Pancreas (tissue), 10 donors: Measurements from ENCODE around the gene PLAU. TPM values are rescaled to one million over a fixed set of nuclear protein-coding genes. Genes with fewer than 3 reads are reported as not detected.

Experiments
- ATAC-seq, 4 donors: fragments of 200-7000 bp; cut with Tn5 transposase; one replicate each; pipeline versions ENCODE4 v1.8.0 to v1.9.1; 2020; ENCODE audit warnings: mild to moderate bottlenecking in 4 of 4, moderate library complexity in 4 of 4
- DNase-seq, 6 donors: peaks; one replicate each; pipeline ENCODE4 v3.0.0-alpha.2; 2020
- FAIRE-seq: peaks from 2 replicates; lab custom pipeline; 2012; peaks lifted over from hg19 to GRCh38; lab: Jason Lieb, UNC
- H3K27ac ChIP-seq, 4 donors: fragments of 200-600 bp; sonication (generic); 1 replicate in 3 of 4; 2 replicates in 1 of 4; pipeline versions ENCODE4 v1.5.0 to v1.8.0; 2020
- H3K27me3 ChIP-seq, 4 donors: fragments of 200-600 bp; one replicate each; pipeline ENCODE4 v1.8.0; 2021
- H3K36me3 ChIP-seq, 3 donors: fragments of 200-600 bp; sonication (generic) in 1 of 3; one replicate each; pipeline versions ENCODE4 v1.5.0 to v1.8.0; 2020 to 2021
- H3K4me1 ChIP-seq, 3 donors: fragments of 200-600 bp; one replicate each; pipeline ENCODE4 v1.8.0; 2021
- H3K4me3 ChIP-seq, 4 donors: fragments of 200-600 bp; sonication (generic) in 2 of 4; one replicate each; pipeline versions ENCODE4 v1.5.0 to v1.8.0; 2020 to 2021
- H3K9me3 ChIP-seq, 4 donors: fragments of 200-600 bp; one replicate each; pipeline ENCODE4 v1.8.0; 2021
- WGBS, 2 donors: extraction: QIAGEN DNeasy Blood & Tissue Kit; methylation state at CpG; one replicate each; pipeline ENCODE4 v1.1.7; 2013; 5-methylcytosine and 5-hydroxymethylcytosine counted together
- intact Hi-C, 3 donors: fragments of 100-400 bp; cut with DNase I; formaldehyde crosslinking; loops; one replicate each; pipeline versions ENCODE4 v1.11.1 to v1.14.2; 2022
- polyA plus RNA-seq, 2 donors: library from polyadenylated mRNA; stranded (reverse); fragments of 200-250 nt; gene quantifications; one replicate each; pipeline ENCODE4 v1.2.3, GENCODE V29; 2013
- total RNA-seq, 6 donors: library from RNA; stranded (reverse); fragmentation: NEBNext Ultra II Directional in 4 of 6; extraction: Animal tissue kit (Norgen Biotek cat#: 25700) in 4 of 6; gene quantifications; one replicate each; pipeline versions ENCODE4 v1.2.1 to v1.2.4, GENCODE V29; 2021 to 2023
- TF ChIP-seq, protein P1 (sequence below), 4 donors: fragments of 200-600 bp; sonication (generic) in 3 of 4; IDR thresholded peaks; one replicate each; pipeline versions ENCODE4 v1.5.0 to v1.8.0; 2021; ENCODE audit warnings: antibody characterized with exemption in 4 of 4
- donor health status: healthy with polysubstance abuse.
- donor health status: DM: no; HTN: no; CAD: no; lungs with moderate emphysema.
- donor health status: DM: no; HTN: no; CAD: no.
- donor health status: control.
- donor health status: control.
- donor health status: Bipolar disorder and iron deficiency.
- donor health status: DM: yes; HTN: yes; CAD: no.
- donor health status: DM: no; HTN: no; CAD: no.
- donor health status: DM: no; HTN: no; CAD: no.
- donor health status: DM: yes; HTN: yes; CAD: no.

The PLAU gene
- total and polyA plus RNA-seq, 8 donors, result 1.5 to 16.3 (median 3.6) TPM

DNA sequence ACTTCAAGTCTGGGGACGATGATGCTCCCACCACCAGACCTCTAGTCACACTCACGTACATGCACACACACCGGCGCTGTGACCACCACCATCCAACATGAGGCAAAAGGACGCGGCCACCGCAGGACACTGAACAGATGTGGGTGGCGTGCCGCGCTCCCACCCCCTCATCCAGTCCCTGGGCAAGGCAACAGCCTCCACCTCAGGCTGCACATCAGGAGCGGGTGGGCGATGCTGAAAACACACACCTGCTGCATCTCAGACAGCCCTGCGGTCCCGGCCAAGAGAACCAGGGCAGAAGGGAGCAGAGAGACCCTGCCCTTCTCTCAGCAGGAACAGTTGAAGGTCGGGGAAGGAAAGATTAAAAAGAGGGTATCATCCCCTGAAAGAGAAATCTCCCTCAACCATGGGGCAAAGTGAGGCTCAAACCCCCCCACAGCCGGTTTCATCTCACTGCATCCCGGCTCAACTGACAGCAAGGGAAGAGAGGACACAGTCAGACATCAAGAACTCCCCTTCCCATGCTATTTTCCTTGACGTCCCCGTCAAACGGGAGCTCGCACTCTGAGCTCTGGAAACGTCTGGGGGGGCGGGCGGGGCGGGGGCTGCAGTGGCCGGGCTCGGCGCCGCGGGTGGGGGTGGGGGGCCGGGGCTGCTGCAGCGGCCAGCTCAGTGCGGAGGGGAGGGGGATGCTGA lies 37.6 kb upstream of the PLAU start:
- intact Hi-C loops, result no loop called here
- no peak for FAIRE-seq
- no peak overlapping the region for H3K27ac ChIP-seq

GRCh38 chr10:73873838-73874215 lies 37.1 kb upstream of the PLAU start:
- peak in 2 of 6 donors; percentile 15 to 35 for DNase-seq
- intact Hi-C loops, result no loop called here

More for the DNA sequence above, 37.6 kb upstream of the PLAU start:
- peak in 1 of 6 donors; percentile 30 for DNase-seq
- Histone ChIP-seq H3K27me3 (no peaks in the 10 kb centered on the region), H3K36me3 (no peaks in the 10 kb centered on the region), H3K4me3 (peak overlapping the region; percentile 77 to 95 (median 78)), H3K9me3 (no peaks in the 10 kb centered on the region), H3K4me1 (peaks cover 0 to 4% (median 0%) of the 10 kb centered on the region in 3 donors)
- TF ChIP-seq, protein P1, sequence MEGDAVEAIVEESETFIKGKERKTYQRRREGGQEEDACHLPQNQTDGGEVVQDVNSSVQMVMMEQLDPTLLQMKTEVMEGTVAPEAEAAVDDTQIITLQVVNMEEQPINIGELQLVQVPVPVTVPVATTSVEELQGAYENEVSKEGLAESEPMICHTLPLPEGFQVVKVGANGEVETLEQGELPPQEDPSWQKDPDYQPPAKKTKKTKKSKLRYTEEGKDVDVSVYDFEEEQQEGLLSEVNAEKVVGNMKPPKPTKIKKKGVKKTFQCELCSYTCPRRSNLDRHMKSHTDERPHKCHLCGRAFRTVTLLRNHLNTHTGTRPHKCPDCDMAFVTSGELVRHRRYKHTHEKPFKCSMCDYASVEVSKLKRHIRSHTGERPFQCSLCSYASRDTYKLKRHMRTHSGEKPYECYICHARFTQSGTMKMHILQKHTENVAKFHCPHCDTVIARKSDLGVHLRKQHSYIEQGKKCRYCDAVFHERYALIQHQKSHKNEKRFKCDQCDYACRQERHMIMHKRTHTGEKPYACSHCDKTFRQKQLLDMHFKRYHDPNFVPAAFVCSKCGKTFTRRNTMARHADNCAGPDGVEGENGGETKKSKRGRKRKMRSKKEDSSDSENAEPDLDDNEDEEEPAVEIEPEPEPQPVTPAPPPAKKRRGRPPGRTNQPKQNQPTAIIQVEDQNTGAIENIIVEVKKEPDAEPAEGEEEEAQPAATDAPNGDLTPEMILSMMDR (IDR thresholded peaks at IDR 0.05), result no peak
- WGBS, 2 donors, result 35 to 58% methylated on average over 21 to 33 of the region's 33 CpGs
- ATAC-seq, result no peak

GRCh38 chr10:73874267-73875138 lies 36.4 kb upstream of the PLAU start, which contains the start of gene CAMK2G:
TSS of gene CAMK2G (minus strand) at chr10:73874555. CDS start at chr10:73874461, 94 bp downstream.
- DNase-seq (peak; percentile 83 to 95 (median 86)), FAIRE-seq (no peak), ATAC-seq (peak; percentile 88 to 93 (median 92))
- WGBS, 2 donors, result 1% methylated on average over 49 to 95 of the region's 95 CpGs
- Histone ChIP-seq H3K36me3 (no peaks in the 10 kb centered on the region), H3K9me3 (no peaks in the 10 kb centered on the region), H3K4me3 (peak within 1 kb of the TSS; percentile 77 to 95 (median 78)), H3K27me3 (no peaks in the 10 kb centered on the region), H3K4me1 (peaks cover 0 to 4% (median 0%) of the 10 kb centered on the region in 3 donors), H3K27ac (peak within 1 kb of the TSS in 2 of 4 donors; percentile 26 to 50)
- intact Hi-C loops, result no loop called here
- TF ChIP-seq, protein P1 (IDR thresholded peaks at IDR 0.05), result no peak

More at GRCh38 chr10:73873838-73874215, 37.1 kb upstream of the PLAU start:
- WGBS, 2 donors, result 0 to 1% methylated on average over 9 to 39 of the region's 39 CpGs
- no peaks in the 10 kb centered on the region for H3K27me3 ChIP-seq
- H3K4me3 ChIP-seq, result peak overlapping the region; percentile 77 to 95 (median 78)
- ATAC-seq, result peak in 1 of 4 donors; percentile 2
- H3K27ac ChIP-seq, result no peak overlapping the region
- TF ChIP-seq, protein P1 (IDR thresholded peaks at IDR 0.05), result no peak
- FAIRE-seq, result no peak
- H3K9me3 ChIP-seq, result no peaks in the 10 kb centered on the region
- no peaks in the 10 kb centered on the region for H3K36me3 ChIP-seq
- H3K4me1 ChIP-seq, result peaks cover 0 to 4% (median 0%) of the 10 kb centered on the region in 3 donors

GRCh38 chr10:73875139-73875475 lies 35.8 kb upstream of the PLAU start:
- no peak overlapping the region for H3K27ac ChIP-seq
- 42 to 50% methylated on average over 3 of the region's 3 CpGs for WGBS, 2 donors

More at GRCh38 chr10:73875139-73875475, 35.8 kb upstream of the PLAU start:
- intact Hi-C loops, result no loop called here
- peaks cover 0 to 4% (median 0%) of the 10 kb centered on the region in 3 donors for H3K4me1 ChIP-seq
- no peaks in the 10 kb centered on the region for H3K36me3 ChIP-seq
- no peak for FAIRE-seq
- TF ChIP-seq, protein P1 (IDR thresholded peaks at IDR 0.05), result no peak
- H3K9me3 ChIP-seq, result no peaks in the 10 kb centered on the region
- no peaks in the 10 kb centered on the region for H3K27me3 ChIP-seq
- H3K4me3 ChIP-seq, result peak overlapping the region; percentile 42 to 80 (median 63)
- DNase-seq, result no peak
- ATAC-seq, result no peak
